Skeletal muscle cell (primary cell): ENCODE measurements around the gene ATP6V0A4.

Experiments
- DNase-seq: peaks from one replicate; pipeline ENCODE4 v3.0.0-alpha.2; 2010; ENCODE audit warnings: low read depth
- H3K4me3 ChIP-seq: 2 replicates; pipeline ENCODE4 v1.5.1; 2011; ENCODE audit warnings: low read depth, mild to moderate bottlenecking, control low read depth, low read length, moderate library complexity

The ATP6V0A4 gene

DNA sequence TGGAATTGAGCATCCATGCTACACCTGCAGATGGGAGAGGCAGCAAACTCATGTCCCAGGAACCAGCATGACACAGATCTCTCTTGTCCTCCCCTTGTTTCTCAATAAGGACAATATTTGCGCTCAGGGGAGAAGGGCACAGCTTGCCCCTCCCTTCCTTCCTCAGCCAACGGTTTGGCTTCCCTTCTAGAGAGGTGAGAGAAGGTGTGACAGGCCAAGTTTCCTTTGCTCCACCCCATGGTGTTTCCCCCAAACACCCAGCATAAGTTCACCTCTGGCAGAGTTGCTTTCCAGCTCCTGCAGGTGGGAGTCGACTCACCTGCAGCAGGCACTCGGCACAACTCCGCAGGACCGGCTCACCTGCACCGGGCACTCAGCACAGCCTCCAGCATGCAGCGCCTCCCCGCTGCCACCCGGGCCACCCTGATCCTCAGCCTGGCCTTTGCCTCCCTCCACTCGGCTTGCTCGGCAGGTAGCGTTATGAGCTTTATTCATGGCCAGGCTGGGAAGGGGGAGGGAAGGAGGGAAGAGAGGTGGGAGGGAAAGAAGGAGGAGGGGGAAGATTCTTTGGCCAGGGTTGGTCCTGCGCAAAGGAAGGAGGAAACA is at the start of gene ATP6V0A4, which contains the start of gene TMEM213:
Gene ATP6V0A4, minus strand, starts transcription at position 482 of the 606 bp plus-strand sequence. CDS start 26,949 bp downstream, outside the sequence.
Gene TMEM213, plus strand, starts transcription at position 280 of the 606 bp plus-strand sequence. Its CDS starts 111 bp downstream, at position 391.
- no peak within 1 kb of the TSS for H3K4me3 ChIP-seq
- DNase-seq = no peak

DNA sequence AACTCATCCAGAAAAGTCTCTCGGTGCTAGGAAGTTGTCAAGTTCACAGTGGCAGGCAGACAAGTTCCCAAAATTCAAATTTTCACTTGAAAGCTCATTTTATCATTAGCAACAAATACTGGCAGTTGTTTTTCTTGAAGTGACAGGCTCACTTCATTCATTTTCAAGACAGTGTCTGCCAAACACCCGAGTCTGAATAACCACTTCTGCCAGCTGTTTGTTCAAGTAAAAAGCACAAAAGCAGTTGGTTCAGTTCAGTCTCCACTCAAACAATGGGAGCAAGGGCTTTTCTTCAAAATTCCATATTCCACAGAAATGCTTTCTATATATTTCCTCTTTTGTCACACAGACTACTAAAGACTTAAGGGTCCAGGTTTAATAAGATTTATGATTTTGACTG is 47.7 kb upstream of the ATP6V0A4 start:
- no peak overlapping the region for H3K4me3 ChIP-seq
- DNase-seq = no peak

GRCh38 chr7:138843632-138844580 is 45.9 kb upstream of the ATP6V0A4 start:
- DNase-seq = no peak
- H3K4me3 ChIP-seq = no peak overlapping the region

DNA sequence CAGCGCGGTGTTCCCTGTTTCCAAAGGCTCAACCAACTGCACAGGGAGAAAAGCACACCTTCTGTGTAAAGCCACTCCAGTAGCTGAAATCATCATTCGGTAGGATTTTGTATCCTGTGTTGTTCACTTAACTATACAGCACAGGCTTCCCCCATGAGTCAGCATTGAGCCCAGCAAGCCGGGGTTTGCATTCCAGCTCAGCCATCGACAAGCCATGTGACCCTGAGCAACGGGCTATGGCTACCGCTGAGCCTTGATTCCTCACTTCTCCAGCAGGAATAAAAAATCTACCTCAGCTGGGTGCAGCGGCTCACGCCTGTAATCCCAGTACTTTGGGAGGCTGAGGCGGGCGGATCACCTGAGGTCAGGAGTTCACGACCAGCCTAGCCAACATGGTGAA is 44.1 kb upstream of the ATP6V0A4 start:
- no peak overlapping the region for H3K4me3 ChIP-seq
- peak; percentile 41 for DNase-seq

DNA sequence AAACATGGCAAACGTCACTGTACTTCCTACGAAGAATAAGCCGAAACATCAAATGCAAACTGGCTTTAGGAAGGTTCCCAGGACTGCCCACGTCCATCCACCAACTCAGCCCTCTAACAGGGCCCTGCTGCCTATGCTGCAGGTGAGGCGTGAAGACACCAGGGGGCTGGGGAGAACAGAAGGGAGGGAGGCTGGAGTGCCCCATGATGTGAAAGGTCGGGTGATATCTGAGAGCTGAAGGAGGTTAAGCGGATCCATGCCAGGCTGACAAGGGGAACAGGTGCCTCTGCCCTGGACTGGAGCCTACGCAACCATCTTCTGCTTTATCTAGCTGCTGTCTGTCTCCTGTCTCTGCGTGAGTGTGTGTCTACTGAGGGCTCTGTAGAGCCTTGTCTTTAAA is 40.2 kb upstream of the ATP6V0A4 start:
- no peak for DNase-seq
- no peak overlapping the region for H3K4me3 ChIP-seq

DNA sequence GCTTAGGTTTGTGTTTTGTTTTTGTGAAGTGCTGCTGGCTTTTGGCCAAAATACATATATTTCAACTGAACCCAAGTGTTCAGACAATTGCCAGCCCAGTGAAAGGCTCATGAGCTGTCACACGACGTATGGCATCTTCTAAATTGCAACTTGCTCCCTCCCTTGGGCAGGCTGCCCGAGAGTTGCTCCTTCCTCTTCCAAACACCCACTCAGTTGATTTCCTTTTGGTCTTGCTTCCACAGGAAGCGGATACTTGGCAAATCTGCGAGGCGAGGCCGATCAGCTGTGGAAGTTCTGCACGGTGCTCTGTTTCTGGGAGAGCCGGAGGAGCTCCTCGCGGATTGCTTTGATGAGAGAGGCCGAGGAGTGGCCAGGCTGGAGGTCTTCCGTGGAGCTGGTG is 39.6 kb upstream of the ATP6V0A4 start:
- H3K4me3 ChIP-seq = no peak overlapping the region
- peak; percentile 10 for DNase-seq

DNA sequence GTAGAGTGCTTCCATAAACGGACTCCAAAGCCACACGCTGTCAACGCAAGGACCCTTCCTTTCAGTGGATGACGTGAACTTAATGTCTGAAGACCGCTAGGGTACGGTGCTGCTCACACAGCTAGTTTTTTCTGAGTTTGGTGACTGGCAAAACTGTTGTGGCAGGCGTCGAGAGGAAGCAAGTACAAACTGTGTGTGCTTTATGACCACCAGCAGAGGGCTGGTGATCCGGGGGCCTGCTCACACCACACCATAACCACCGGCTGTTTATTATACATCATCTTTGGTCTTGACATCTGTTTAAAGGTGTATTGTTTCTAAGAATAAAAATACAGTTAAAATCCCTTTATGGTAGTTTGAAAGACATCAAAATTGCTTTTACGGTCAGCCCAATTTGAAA is 37.1 kb upstream of the ATP6V0A4 start:
- no peak overlapping the region for H3K4me3 ChIP-seq
- no peak for DNase-seq

DNA sequence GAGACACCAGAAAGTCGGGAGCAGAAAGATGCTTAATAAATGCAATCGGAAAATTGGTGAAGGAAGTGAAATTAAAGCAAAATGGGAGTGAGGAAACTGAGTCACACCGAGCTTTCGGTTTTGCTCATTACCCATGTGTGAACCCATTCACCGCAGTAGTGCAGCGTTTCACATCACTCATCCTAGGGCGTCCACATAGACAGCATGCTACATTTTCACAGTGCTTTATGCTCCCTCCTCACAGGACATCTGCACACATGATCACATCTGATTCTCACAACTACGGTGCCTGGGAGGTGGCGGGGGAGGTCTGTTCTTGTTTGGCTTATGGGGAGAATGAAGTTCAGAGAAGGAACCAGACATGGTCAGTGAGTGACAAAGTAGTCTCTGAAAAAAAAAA is 36.6 kb upstream of the ATP6V0A4 start:
- no peak for DNase-seq
- H3K4me3 ChIP-seq = no peak overlapping the region

DNA sequence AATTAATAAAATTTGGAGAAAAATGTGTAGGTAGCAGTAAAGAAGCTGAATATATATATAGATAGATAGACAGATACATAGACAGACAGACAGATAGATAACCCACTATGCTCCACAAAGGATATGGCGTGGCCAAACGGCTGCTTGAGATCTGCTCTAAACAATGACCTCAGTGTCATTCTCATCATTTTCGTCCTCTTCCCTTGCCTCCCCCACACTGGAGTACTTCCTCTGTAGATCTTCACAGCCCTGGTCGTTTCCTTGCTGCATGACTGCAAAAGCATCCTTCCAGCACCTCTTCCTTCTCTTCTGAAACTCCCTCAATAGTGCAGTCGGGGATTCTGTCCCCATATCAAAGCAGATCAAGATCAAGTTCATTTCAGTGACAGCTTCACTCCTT is 35.6 kb upstream of the ATP6V0A4 start:
- no peak overlapping the region for H3K4me3 ChIP-seq
- DNase-seq = no peak

GRCh38 chr7:138832966-138833365 is 35.0 kb upstream of the ATP6V0A4 start:
- no peak overlapping the region for H3K4me3 ChIP-seq
- DNase-seq = no peak

DNA sequence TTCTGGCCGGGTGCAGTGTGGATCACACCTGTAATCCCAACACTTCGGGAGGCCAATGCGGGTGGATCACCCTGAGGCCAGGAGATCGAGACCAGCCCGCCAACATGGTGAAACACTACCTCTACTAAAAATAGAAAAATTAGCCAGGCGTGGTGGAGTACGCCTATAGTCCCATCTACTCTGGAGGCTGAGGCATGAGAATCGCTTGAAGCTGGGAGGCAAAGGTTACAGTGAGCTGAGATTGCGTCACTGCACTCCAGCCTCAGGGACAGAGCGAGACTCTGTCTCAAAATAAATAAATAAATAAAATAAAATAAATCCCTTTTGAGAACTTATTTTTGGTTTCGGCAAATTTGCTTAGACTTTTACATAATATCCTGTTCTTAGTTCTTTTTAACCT is 31.3 kb upstream of the ATP6V0A4 start:
- no peak for DNase-seq
- no peak overlapping the region for H3K4me3 ChIP-seq

DNA sequence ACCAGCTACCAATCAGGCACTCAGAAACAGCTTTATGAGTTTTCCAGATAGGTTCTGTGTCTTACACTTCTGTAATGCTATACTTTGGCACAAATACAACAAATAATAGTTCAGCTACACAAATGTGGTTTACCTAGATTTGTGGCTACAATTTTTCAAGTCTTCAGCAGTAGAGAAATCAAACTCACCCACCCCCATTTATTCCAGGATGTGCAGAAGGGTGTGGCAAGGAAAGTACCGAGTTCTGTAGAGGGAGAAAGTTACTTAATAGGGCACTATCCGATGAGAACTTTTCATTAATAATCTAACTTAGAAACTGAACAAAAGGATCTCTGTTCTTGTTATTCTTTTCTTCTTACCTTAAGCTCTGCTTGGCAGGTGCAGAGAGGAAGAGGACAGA is 30.3 kb upstream of the ATP6V0A4 start:
- no peak for DNase-seq
- no peak overlapping the region for H3K4me3 ChIP-seq

DNA sequence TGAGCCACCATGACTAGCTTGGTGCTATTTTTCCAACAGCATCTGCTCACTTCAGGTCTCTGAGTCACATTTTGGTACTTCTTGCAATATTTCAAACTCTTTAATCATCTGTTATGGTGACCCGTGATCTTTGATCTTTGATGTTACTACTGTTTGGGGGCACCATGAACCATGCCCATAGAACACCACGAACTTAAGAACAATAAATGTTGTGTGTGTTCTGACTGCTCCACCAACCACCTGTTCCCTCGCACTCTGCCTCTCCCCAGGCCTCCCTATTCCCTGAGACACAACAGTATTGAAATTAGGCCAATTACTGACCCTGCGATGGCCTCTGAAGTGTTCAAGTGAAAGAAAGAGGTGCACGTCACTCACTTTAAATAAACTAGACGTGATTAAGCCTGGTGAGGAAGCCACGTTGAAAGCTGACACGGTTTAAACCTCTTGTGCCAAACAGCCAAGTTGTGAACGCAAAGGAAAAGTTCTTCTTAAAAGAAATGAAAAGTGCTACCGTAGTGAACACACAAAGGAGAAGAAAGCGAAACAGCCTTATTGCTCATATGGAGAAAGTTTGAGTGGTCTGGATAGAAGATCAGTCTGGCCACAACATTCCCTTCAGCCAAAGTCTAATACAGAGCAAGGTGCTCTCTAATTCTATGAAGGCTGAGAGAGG is 27.2 kb upstream of the ATP6V0A4 start:
- DNase-seq = no peak
- H3K4me3 ChIP-seq = no peak overlapping the region

- no peak overlapping the region for H3K4me3 ChIP-seq
- no peak for DNase-seq
Observed at GRCh38 chr7:138822867-138823535, 25.0 kb upstream of the ATP6V0A4 start.

DNA sequence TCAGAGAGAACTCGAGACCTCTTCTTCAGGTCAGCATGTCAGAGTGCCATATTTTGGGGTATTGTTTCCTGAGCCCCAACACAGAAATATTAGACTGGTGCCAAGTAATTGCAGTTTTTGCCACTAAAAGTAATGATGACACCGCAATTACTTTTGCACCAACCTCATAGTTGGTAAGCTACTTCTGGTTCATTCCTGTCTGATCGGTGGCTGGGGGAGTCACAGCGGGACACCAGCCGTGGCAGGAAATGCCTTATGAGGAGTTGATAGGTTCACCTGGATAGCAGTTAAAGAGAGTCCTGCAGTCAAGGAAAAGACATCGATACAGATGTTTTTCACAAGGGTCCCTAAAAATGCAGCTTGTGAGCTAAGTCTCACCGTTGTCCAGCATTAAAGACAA is 23.9 kb upstream of the ATP6V0A4 start:
- H3K4me3 ChIP-seq = no peak overlapping the region
- no peak for DNase-seq

DNA sequence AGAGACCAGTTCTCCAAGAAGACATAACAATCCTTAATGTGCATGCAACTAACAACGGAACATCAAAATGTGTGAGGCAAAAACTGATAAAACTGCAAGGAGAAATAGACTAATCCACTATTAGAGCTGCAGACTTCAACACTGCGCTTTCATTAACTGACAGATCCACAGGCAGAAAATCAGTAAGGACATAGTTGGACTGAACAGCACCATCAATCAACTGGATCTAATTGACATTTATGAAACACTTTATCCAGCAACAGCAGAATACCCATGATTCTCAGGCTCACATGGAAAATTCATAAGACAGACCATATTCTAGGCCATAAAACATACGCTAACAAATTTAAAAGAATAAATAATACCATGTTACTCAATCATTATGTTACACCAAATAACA is 21.6 kb upstream of the ATP6V0A4 start:
- no peak for DNase-seq
- no peak overlapping the region for H3K4me3 ChIP-seq

- DNase-seq = no peak
- no peak overlapping the region for H3K4me3 ChIP-seq
Observed at GRCh38 chr7:138816650-138817049, 18.7 kb upstream of the ATP6V0A4 start.

GRCh38 chr7:138814816-138815332 is 16.9 kb upstream of the ATP6V0A4 start:
- no peak for DNase-seq
- no peak overlapping the region for H3K4me3 ChIP-seq

DNA sequence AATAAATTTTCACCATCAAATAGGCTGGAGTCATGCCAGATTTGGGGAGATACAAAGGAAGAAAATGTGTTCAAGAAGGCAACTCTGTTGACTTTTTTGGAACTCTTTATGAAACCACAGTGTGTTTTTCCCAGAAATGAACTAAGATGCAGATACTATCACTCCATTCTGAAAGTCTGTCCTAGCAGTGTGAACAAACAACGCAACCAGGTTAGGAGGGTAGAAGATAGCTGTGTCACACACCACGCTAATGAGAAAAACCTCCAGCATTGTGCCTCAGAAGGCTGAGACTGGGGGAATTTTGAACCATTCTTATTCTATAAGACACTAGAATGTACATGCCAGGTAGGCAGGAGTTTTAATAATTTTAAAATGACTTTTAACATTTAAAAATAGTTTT is 15.9 kb upstream of the ATP6V0A4 start:
- no peak for DNase-seq
- H3K4me3 ChIP-seq = no peak overlapping the region
